OCI-LY1 (cell line): ENCODE measurements around the gene LIMK2.

Experiments
- H2AFZ ChIP-seq: fragments of 200-600 bp; sonication (generic), shearing (Covaris generic); 2 replicates; pipeline ENCODE4 v1.6.0; 2014; ENCODE audit warnings: antibody characterized with exemption, mild to moderate bottlenecking, low read length
- H3F3A ChIP-seq: fragments of 200-600 bp; sonication (generic), shearing (Covaris generic); 2 replicates; pipeline ENCODE4 v1.6.0; 2014; ENCODE audit warnings: mild to moderate bottlenecking, antibody characterized with exemption, low read length, moderate library complexity; ENCODE audit not compliant: insufficient read depth
- H3K27ac ChIP-seq: fragments of 200-600 bp; sonication (generic); 2 replicates; pipeline ENCODE4 v1.5.1; 2014; ENCODE audit warnings: low read length, mixed run types, mild to moderate bottlenecking, low read depth; ENCODE audit not compliant: poor library complexity, severe bottlenecking
- H3K27me3 ChIP-seq: fragments of 200-600 bp; sonication (generic); 2 replicates; pipeline ENCODE4 v1.6.0; 2014; ENCODE audit warnings: antibody characterized with exemption, mild to moderate bottlenecking, low read length, moderate library complexity; ENCODE audit not compliant: insufficient read depth
- H3K36me3 ChIP-seq: fragments of 200-600 bp; sonication (generic); 2 replicates; pipeline ENCODE4 v1.6.1; 2014; ENCODE audit warnings: mild to moderate bottlenecking, antibody characterized with exemption, low read length, moderate library complexity, mixed read lengths; ENCODE audit not compliant: insufficient read depth
- H3K4me1 ChIP-seq: fragments of 200-600 bp; sonication (generic); 2 replicates; pipeline ENCODE4 v1.5.1; 2014; ENCODE audit warnings: mild to moderate bottlenecking, low read length, moderate library complexity; ENCODE audit not compliant: insufficient read depth, severe bottlenecking
- H3K4me2 ChIP-seq: fragments of 200-600 bp; sonication (generic), shearing (Covaris generic); 2 replicates; pipeline ENCODE4 v1.6.1; 2014; ENCODE audit warnings: low read length
- H3K4me3 ChIP-seq: fragments of 200-600 bp; sonication (generic); 2 replicates; pipeline ENCODE4 v1.5.1; 2014; ENCODE audit warnings: low read length, low read depth, mild to moderate bottlenecking, mixed read lengths; ENCODE audit not compliant: poor library complexity, severe bottlenecking
- H3K79me2 ChIP-seq: fragments of 200-600 bp; shearing (Covaris generic); 2 replicates; pipeline ENCODE4 v1.6.1; 2016; ENCODE audit warnings: mixed run types, low read length, mixed read lengths; ENCODE audit not compliant: insufficient read depth
- H3K9ac ChIP-seq: fragments of 200-600 bp; sonication (generic), shearing (Covaris generic); 2 replicates; pipeline ENCODE4 v1.6.1; 2014; ENCODE audit warnings: mild to moderate bottlenecking, low read length, mixed read lengths
- H3K9me2 ChIP-seq: fragments of 200-600 bp; sonication (generic), shearing (Covaris generic); 2 replicates; pipeline ENCODE4 v1.6.1; 2014; ENCODE audit warnings: low read depth, mild to moderate bottlenecking, low read length, mixed read lengths
- H3K9me3 ChIP-seq: fragments of 200-600 bp; shearing (Covaris generic); 2 replicates; pipeline ENCODE4 v1.6.1; 2014; ENCODE audit warnings: low read length, mixed read lengths
- H4K20me1 ChIP-seq: fragments of 200-600 bp; sonication (generic), shearing (Covaris generic); 2 replicates; pipeline ENCODE4 v1.6.0; 2016; ENCODE audit warnings: mild to moderate bottlenecking, low read length; ENCODE audit not compliant: insufficient read depth
- CTCF ChIP-seq: fragments of 200-600 bp; sonication (generic), shearing (Covaris generic); IDR thresholded peaks from 2 replicates; pipeline ENCODE4 v1.5.1; 2017; ENCODE audit warnings: mild to moderate bottlenecking, antibody characterized with exemption, low read length, moderate library complexity, mixed read lengths
- EZH2 ChIP-seq: fragments of 200-600 bp; sonication (generic), shearing (Covaris generic); IDR thresholded peaks from 2 replicates; pipeline ENCODE4 v1.8.0; 2017; ENCODE audit warnings: borderline replicate concordance, mixed run types, mild to moderate bottlenecking, antibody characterized with exemption, low read length, moderate library complexity, mixed read lengths

The LIMK2 gene

DNA sequence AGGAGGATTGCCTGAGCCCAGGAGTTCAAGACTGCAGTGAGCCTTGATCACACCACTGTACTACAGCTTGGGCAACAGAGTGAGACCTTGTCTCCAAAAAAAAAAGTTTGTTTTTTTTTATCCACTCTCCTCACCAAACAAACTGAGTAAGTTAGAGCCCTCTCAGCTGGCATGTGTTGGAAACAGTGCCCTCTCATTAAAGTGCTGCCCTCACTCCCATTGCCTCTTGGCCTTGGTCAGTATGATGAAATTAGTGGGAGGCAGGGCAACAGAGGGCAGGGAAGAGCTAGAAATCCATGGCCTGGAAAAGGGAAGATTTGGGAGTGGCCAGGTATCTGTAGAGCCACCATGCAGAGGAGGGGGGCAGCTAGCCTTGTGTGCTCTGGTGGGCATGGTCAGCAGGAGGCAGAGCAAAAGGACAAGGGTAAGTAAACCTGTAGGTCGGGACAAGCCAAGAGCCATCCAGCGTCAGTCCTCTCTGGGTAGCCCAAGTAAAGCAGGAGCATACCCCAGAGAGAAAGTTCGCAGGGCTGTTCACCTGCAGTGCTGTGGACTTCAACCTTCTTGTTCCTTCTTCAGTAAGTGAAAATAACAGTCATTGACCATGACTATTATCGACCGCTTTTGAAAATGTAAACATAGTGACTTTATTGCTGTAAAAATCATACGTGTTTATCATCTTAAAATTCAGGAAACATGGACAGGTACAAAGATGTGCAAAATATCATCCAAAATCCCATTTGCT lies 52.0 kb downstream of the LIMK2 start:
- H3K9me3 ChIP-seq = no peaks in the 10 kb centered on the region
- H2AFZ ChIP-seq = no peak overlapping the region
- H3K79me2 ChIP-seq = no peaks in the 10 kb centered on the region
- H3K4me1 ChIP-seq = no peaks in the 10 kb centered on the region
- no peak overlapping the region for H3K27ac ChIP-seq
- peaks cover 50% of the 10 kb centered on the region; the same call in 1 of the 2 replicates for H3K36me3 ChIP-seq
- H3F3A ChIP-seq = no peaks in the 10 kb centered on the region
- TF ChIP-seq CTCF = no peak
- no peak for TF ChIP-seq EZH2
- H3K4me2 ChIP-seq = no peak overlapping the region
- no peaks in the 10 kb centered on the region for H4K20me1 ChIP-seq
- H3K4me3 ChIP-seq = no peak overlapping the region
- H3K9ac ChIP-seq = no peak overlapping the region
- no peaks in the 10 kb centered on the region for H3K27me3 ChIP-seq
- no peaks in the 10 kb centered on the region for H3K9me2 ChIP-seq

GRCh38 chr22:31268281-31268680 lies 56.2 kb downstream of the LIMK2 start:
- Histone ChIP-seq H3K79me2 (no peaks in the 10 kb centered on the region), H3K36me3 (peaks cover 38% of the 10 kb centered on the region; the same call in 1 of the 2 replicates), H3K4me1 (no peaks in the 10 kb centered on the region), H3K9me2 (no peaks in the 10 kb centered on the region), H3K27me3 (no peaks in the 10 kb centered on the region), H3K4me2 (no peak overlapping the region), H4K20me1 (no peaks in the 10 kb centered on the region), H3K4me3 (no peak overlapping the region), H3K9me3 (no peaks in the 10 kb centered on the region), H3F3A (no peaks in the 10 kb centered on the region), H3K9ac (no peak overlapping the region), H2AFZ (no peak overlapping the region), H3K27ac (no peak overlapping the region)
- TF ChIP-seq CTCF = no peak
- no peak for TF ChIP-seq EZH2

- no peaks in the 10 kb centered on the region for H4K20me1 ChIP-seq
- peaks cover 45% of the 10 kb centered on the region for H3K36me3 ChIP-seq
- no peaks in the 10 kb centered on the region for H3K4me1 ChIP-seq
- H3K79me2 ChIP-seq = no peaks in the 10 kb centered on the region
- no peak overlapping the region for H3K9ac ChIP-seq
- H3K4me3 ChIP-seq = no peak overlapping the region
- H3K27ac ChIP-seq = no peak overlapping the region
- TF ChIP-seq EZH2 (no peak), CTCF (no peak)
- no peaks in the 10 kb centered on the region for H3K9me2 ChIP-seq
- H3K4me2 ChIP-seq = no peak overlapping the region
- H2AFZ ChIP-seq = no peak overlapping the region
- no peaks in the 10 kb centered on the region for H3K9me3 ChIP-seq
- no peaks in the 10 kb centered on the region for H3K27me3 ChIP-seq
- no peaks in the 10 kb centered on the region for H3F3A ChIP-seq
These were observed 57.9 kb downstream of the LIMK2 start for GRCh38 chr22:31269892-31270579.
